GM21390 (cell line): ENCODE data around the gene TMEM51.
"Not testable (repeated sequence)": the region's sequence is repeated elsewhere in the genome, so short reads cannot be mapped to it uniquely, and the experiment has no call there.

Experiments
- ATAC-seq: cut with Tn5 transposase; IDR thresholded peaks from one replicate; pipeline ENCODE4 v1.9.1; 2021; ENCODE audit not compliant: unreplicated experiment

TMEM51 gene

GRCh38 chr1:15125101-15125745, 28.3 kb upstream of the TMEM51 start:
- no peak for ATAC-seq

- ATAC-seq, result no peak
Observed at GRCh38 chr1:15128077-15128476, 25.5 kb upstream of the TMEM51 start.

- ATAC-seq, result no peak
Observed at GRCh38 chr1:15128520-15129313, 24.8 kb upstream of the TMEM51 start.

GRCh38 chr1:15129944-15130343, 23.6 kb upstream of the TMEM51 start:
- no peak for ATAC-seq

GRCh38 chr1:15130607-15131006, 22.9 kb upstream of the TMEM51 start:
- ATAC-seq, result no peak

GRCh38 chr1:15132965-15133364, 20.6 kb upstream of the TMEM51 start:
- ATAC-seq, result no peak

GRCh38 chr1:15134285-15134684, 19.3 kb upstream of the TMEM51 start:
- ATAC-seq, result no peak

- not testable (repeated sequence) for ATAC-seq
Observed at GRCh38 chr1:15135604-15136003, 17.9 kb upstream of the TMEM51 start.

- ATAC-seq, result no peak
Observed at GRCh38 chr1:15137809-15138208, 15.7 kb upstream of the TMEM51 start.

GRCh38 chr1:15139654-15140350, 13.7 kb upstream of the TMEM51 start:
- ATAC-seq, result no peak

GRCh38 chr1:15141935-15142539, 11.5 kb upstream of the TMEM51 start:
- no peak for ATAC-seq

GRCh38 chr1:15145327-15145726, 8.2 kb upstream of the TMEM51 start:
- no peak for ATAC-seq

- ATAC-seq, result no peak
Observed at GRCh38 chr1:15146142-15146680, 7.3 kb upstream of the TMEM51 start.

GRCh38 chr1:15146971-15147376, 6.6 kb upstream of the TMEM51 start:
- ATAC-seq, result no peak

- no peak for ATAC-seq
Observed at GRCh38 chr1:15148004-15148403, 5.5 kb upstream of the TMEM51 start.

GRCh38 chr1:15148475-15148874, 5.1 kb upstream of the TMEM51 start:
- no peak for ATAC-seq

- ATAC-seq, result no peak
Observed at GRCh38 chr1:15148941-15149340, 4.6 kb upstream of the TMEM51 start.

GRCh38 chr1:15150376-15150775, 3.2 kb upstream of the TMEM51 start:
- no peak for ATAC-seq

- no peak for ATAC-seq
Observed at GRCh38 chr1:15151377-15151806, 2.2 kb upstream of the TMEM51 start.

- no peak for ATAC-seq
Observed at GRCh38 chr1:15151871-15152270, 1.7 kb upstream of the TMEM51 start.
